Activated T-helper 2 cell treated with anti-CD3 and anti-CD28 coated beads, Interferon-gamma antibody, Interleukin-2, Interleukin-4, amounts not matched to agents 10 μg/mL and 5 μg/mL and 100 μg/mL, durations not matched to agents 14 hours and 24 hours and 36 hours (primary cell): ENCODE measurements around the gene ENPP7. TPM values are rescaled to one million over a fixed set of nuclear protein-coding genes. Genes with fewer than 3 reads are reported as not detected.

Experiments
- DNase-seq: peaks from one replicate; pipeline ENCODE4 v3.0.0; 2021; ENCODE audit warnings: low spot score
- H3K27ac Mint-ChIP-seq: one replicate; pipeline ENCODE4 v1.8.0; 2021; ENCODE audit warnings: mixed read lengths
- H3K27me3 Mint-ChIP-seq: one replicate; pipeline ENCODE4 v1.8.0; 2021; ENCODE audit warnings: low read depth, mixed read lengths
- H3K36me3 Mint-ChIP-seq: one replicate; pipeline ENCODE4 v1.8.0; 2021; ENCODE audit warnings: low read depth, mixed read lengths
- H3K4me1 Mint-ChIP-seq: one replicate; pipeline ENCODE4 v1.8.0; 2021; ENCODE audit warnings: low read depth, mixed read lengths
- H3K4me3 Mint-ChIP-seq: one replicate; pipeline ENCODE4 v1.8.0; 2021; ENCODE audit warnings: low read depth, mild to moderate bottlenecking, moderate library complexity, mixed read lengths
- H3K9me3 Mint-ChIP-seq: one replicate; pipeline ENCODE4 v1.8.0; 2021; ENCODE audit warnings: mixed read lengths
- intact Hi-C: fragments of 100-400 bp; cut with micrococcal nuclease; formaldehyde crosslinking; loops from one replicate; pipeline ENCODE4 v1.15.1; 2023
- total RNA-seq: library from RNA; stranded (reverse); gene quantifications from 2 replicates; pipeline ENCODE4 v1.2.3, GENCODE V29; 2022

ENPP7 gene
- total RNA-seq, 1 donor from 2014 or later = not detected

GRCh38 chr17:79783891-79784290 lies 53.1 kb downstream of the ENPP7 start:
- no peaks in the 10 kb centered on the region for H3K9me3 Mint-ChIP-seq
- intact Hi-C loops = no loop called here
- H3K27ac Mint-ChIP-seq = no peak overlapping the region
- no peak for DNase-seq
- H3K4me3 Mint-ChIP-seq = no peak overlapping the region
- H3K36me3 Mint-ChIP-seq = peaks cover 17% of the 10 kb centered on the region
- peaks cover 11% of the 10 kb centered on the region for H3K4me1 Mint-ChIP-seq
- H3K27me3 Mint-ChIP-seq = peaks cover 39% of the 10 kb centered on the region

DNA sequence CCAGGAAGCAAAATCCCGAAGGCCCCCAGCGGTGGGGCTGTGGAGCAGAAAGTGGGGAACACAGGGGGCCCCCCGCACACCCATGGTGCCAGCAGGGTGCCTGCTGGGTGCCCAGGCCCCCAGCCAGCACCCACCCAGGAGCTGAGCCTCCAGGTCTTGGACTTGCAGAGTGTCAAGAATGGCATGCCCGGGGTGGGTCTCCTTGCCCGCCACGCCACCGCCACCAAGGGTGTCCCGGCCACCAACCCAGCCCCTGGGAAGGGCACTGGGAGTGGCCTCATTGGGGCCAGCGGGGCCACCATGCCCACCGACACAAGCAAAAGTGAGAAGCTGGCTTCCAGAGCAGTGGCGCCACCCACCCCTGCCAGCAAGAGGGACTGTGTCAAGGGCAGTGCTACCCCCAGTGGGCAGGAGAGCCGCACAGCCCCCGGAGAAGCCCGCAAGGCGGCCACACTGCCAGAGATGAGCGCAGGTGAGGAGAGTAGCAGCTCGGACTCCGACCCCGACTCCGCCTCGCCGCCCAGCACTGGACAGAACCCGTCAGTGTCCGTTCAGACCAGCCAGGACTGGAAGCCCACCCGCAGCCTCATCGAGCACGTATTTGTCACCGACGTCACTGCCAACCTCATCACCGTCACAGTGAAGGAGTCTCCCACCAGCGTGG lies 53.7 kb downstream of the ENPP7 start:
- no peaks in the 10 kb centered on the region for H3K9me3 Mint-ChIP-seq
- DNase-seq = no peak
- H3K27me3 Mint-ChIP-seq = peaks cover 38% of the 10 kb centered on the region
- no peak overlapping the region for H3K4me3 Mint-ChIP-seq
- peaks cover 17% of the 10 kb centered on the region for H3K36me3 Mint-ChIP-seq
- H3K4me1 Mint-ChIP-seq = peaks cover 10% of the 10 kb centered on the region
- no peak overlapping the region for H3K27ac Mint-ChIP-seq
- intact Hi-C loops = no loop called here

GRCh38 chr17:79785017-79785899 lies 54.5 kb downstream of the ENPP7 start:
- H3K27ac Mint-ChIP-seq = no peak overlapping the region
- H3K27me3 Mint-ChIP-seq = peaks cover 32% of the 10 kb centered on the region
- intact Hi-C loops = no loop called here

GRCh38 chr17:79785900-79786810 lies 55.4 kb downstream of the ENPP7 start:
- no peak for DNase-seq
- no peak overlapping the region for H3K4me3 Mint-ChIP-seq
- intact Hi-C loops = no loop called here
- peaks cover 9% of the 10 kb centered on the region for H3K36me3 Mint-ChIP-seq
- peaks cover 37% of the 10 kb centered on the region for H3K27me3 Mint-ChIP-seq
- H3K27ac Mint-ChIP-seq = no peak overlapping the region
- no peaks in the 10 kb centered on the region for H3K4me1 Mint-ChIP-seq
- no peaks in the 10 kb centered on the region for H3K9me3 Mint-ChIP-seq

More at GRCh38 chr17:79785017-79785899, 54.5 kb downstream of the ENPP7 start:
- Mint-ChIP-seq H3K4me3 (no peak overlapping the region), H3K36me3 (peaks cover 12% of the 10 kb centered on the region), H3K9me3 (no peaks in the 10 kb centered on the region), H3K4me1 (peaks cover 5% of the 10 kb centered on the region)
- no peak for DNase-seq

- Mint-ChIP-seq H3K9me3 (no peaks in the 10 kb centered on the region), H3K27me3 (peaks cover 41% of the 10 kb centered on the region), H3K4me3 (no peak overlapping the region), H3K4me1 (no peaks in the 10 kb centered on the region), H3K36me3 (peaks cover 9% of the 10 kb centered on the region), H3K27ac (no peak overlapping the region)
- intact Hi-C loops = no loop called here
- DNase-seq = no peak
Observed at GRCh38 chr17:79786930-79787643, 56.3 kb downstream of the ENPP7 start.

DNA sequence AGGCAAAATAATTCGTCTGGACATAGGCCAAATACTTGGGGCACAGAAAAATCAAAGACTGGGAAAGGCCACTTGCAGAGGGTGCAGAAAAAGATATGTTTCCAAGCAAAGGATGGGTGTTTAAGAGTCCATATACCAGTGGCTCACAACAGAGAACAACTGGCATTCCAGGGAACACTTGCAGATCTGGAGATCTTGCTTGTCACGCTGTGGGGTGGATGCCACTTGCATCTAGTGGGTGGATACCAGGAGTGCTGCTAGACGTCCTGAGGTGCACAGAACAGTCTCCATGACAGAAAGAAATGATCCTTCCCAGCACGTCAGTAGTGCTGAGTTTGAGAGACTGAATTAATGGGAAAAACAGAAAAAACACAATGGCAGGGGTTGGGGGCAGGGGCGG lies 57.7 kb downstream of the ENPP7 start:
- no peaks in the 10 kb centered on the region for H3K9me3 Mint-ChIP-seq
- H3K4me1 Mint-ChIP-seq = no peaks in the 10 kb centered on the region
- intact Hi-C loops = no loop called here
- no peak overlapping the region for H3K4me3 Mint-ChIP-seq
- DNase-seq = no peak
- peaks cover 46% of the 10 kb centered on the region for H3K27me3 Mint-ChIP-seq
- no peak overlapping the region for H3K27ac Mint-ChIP-seq
- no peaks in the 10 kb centered on the region for H3K36me3 Mint-ChIP-seq

DNA sequence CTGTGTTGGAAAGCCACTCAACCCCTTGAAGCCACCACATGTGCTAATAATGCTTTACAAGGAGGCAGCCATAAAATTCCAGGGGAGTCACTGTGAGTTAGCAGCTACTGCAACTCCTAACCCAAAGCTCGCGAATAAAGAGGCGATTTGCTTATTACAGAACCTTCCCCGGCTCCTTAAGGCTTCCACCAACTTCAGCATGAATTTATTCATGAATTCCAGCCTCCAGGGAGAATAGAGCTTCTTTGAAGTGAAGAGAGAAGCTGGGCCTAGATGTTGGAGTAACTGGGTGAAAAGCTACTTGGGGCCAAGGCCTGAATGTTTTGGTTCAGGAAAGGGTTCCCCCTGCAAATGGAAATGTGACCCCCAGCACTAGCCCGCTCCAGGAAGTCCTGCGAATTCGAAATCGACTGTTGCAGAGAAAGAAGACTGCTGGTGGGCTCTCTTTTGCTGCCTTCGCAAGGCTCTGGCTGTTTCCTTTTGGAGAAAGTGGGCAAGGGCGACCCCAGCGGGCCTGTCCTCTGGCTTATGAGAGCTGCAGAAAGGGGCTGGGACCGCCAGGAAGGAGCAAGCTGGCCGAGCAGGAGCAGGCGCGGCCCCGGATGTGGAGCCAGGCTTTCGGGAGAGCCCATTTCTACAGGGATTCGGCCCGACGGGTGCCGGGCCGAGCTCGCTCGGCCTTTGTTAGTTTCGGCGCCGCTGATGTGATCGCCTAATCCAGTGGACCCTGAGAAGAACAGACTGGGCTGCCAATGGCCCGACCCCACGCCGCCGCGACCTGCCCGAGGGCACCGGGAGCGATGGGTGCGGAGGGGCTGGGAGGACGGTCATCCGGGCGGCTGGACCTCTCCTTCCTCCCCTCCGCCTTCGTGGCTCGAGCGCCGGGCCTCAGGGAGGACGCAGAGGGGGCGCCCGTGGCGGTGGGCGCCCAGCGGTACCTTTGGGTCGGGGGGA lies 58.5 kb downstream of the ENPP7 start:
- intact Hi-C loops = no loop called here
- peaks cover 3% of the 10 kb centered on the region for H3K36me3 Mint-ChIP-seq
- no peak overlapping the region for H3K4me3 Mint-ChIP-seq
- no peak overlapping the region for H3K27ac Mint-ChIP-seq
- H3K4me1 Mint-ChIP-seq = peaks cover 1% of the 10 kb centered on the region
- no peak for DNase-seq
- H3K9me3 Mint-ChIP-seq = no peaks in the 10 kb centered on the region
- H3K27me3 Mint-ChIP-seq = peaks cover 49% of the 10 kb centered on the region

DNA sequence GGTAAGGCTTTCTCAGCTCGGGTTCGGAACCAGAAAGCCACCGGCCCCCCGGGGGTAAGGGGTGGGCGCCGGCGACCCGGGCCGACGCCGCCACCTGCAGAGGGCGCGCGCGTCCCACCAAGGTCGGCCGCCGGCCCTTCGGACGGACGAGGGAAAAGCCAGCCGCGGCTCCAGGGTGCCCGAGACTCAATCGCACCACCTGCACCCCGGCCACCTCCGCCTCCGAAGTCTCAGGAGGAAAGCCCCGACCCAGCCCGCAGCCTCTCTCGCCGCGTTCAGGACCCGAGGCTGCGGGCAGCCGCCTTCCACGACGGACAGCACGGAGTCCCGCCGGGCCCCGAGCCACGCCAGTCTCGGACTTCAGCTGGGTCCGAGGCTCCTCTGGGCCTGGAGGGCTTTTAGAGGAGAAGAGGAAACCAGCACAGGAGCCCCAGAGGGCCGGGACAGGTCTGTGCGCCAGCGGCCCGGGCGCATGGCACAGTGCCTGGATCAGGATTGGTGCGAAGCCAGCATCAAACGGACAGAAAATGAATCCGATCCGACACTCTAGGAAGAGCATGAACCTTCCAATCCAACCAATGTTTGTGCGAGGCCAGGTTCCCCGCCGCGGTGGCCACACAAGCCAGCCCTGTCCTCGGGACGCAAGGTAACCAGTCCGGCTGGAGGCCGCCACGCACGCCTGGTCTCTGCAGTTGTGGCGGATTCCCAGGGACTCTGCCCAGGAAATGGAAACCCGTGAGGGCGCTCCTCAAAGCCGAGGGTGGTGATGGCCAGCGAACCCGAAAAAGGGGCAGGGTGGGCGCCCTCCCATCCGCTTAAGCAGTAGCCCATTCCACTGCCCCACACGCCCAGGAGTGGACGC lies 59.4 kb downstream of the ENPP7 start:
- peaks cover 1% of the 10 kb centered on the region for H3K4me1 Mint-ChIP-seq
- H3K36me3 Mint-ChIP-seq = peaks cover 3% of the 10 kb centered on the region
- H3K4me3 Mint-ChIP-seq = no peak overlapping the region
- no peak overlapping the region for H3K27ac Mint-ChIP-seq
- H3K27me3 Mint-ChIP-seq = peaks cover 49% of the 10 kb centered on the region
- no peak for DNase-seq
- intact Hi-C loops = loop anchor here (2.0 kb wide), 1 partner anchor 181 kb away; no protein-coding TSS in a partner anchor
- no peaks in the 10 kb centered on the region for H3K9me3 Mint-ChIP-seq

DNA sequence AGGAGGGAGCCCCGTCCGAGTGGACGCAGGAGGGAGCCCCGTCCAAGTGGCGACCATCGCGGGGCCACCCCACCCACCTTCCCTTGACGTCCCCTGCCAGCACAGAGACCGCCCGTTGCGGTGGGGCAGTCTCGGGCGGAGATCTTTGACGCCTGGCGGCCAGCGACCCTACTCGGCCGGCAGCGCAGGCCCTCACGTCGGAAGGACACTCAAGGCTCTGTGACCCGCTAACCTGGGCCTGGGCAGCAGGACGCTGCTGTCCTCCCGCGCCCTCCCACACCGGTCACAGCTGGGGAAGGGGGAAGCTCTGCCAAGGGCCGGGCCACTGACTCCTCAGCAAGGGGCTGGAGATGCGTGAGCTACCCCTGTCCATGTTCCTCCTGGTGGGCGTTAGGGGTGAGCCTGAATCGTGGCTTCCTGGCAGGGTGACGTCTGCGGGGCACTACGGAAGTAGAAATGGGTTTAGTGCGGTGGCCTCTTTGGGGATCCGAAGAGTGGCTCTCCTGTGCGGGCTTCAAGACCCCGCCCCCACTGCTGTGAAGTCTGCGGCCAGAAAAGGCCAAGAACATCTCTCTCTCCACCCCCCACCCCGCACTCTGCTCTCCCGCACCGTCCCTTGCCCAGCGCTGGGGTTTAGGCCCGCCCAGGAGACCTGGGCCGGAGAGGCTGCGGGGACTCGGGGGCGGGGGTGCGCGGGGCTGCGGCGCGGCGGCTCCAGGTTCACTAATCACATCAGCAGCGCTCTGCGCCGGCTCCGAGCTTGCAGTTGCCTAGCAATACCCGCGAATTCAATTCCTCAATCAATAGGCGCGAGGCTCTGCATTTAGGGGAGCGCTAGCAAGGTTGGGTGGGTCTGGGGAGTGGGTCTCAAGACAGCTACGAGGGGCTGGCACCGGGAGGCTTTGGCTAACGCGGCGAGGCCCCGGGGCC lies 60.3 kb downstream of the ENPP7 start:
- H3K27me3 Mint-ChIP-seq = peaks cover 49% of the 10 kb centered on the region

GRCh38 chr17:79791735-79792161 lies 61.0 kb downstream of the ENPP7 start:
- Mint-ChIP-seq H3K27ac (no peak overlapping the region), H3K27me3 (peaks cover 47% of the 10 kb centered on the region), H3K4me3 (no peak overlapping the region), H3K4me1 (peaks cover 10% of the 10 kb centered on the region), H3K36me3 (peaks cover 12% of the 10 kb centered on the region), H3K9me3 (no peaks in the 10 kb centered on the region)
- no peak for DNase-seq
- intact Hi-C loops = loop anchor here (2.0 kb wide), 1 partner anchor 179 kb away; no protein-coding TSS in a partner anchor

More for the DNA sequence above, 60.3 kb downstream of the ENPP7 start:
- peaks cover 7% of the 10 kb centered on the region for H3K4me1 Mint-ChIP-seq
- no peak for DNase-seq
- no peak overlapping the region for H3K4me3 Mint-ChIP-seq
- no peak overlapping the region for H3K27ac Mint-ChIP-seq
- H3K36me3 Mint-ChIP-seq = peaks cover 12% of the 10 kb centered on the region
- no peaks in the 10 kb centered on the region for H3K9me3 Mint-ChIP-seq
- intact Hi-C loops = loop anchor here (2.0 kb wide), 1 partner anchor 180 kb away; no protein-coding TSS in a partner anchor
